Activated B cell treated with CpG ODN at 0.5 μM for 24 hours (primary cell): ENCODE data around the gene SUN2. TPM values are rescaled to one million over a fixed set of nuclear protein-coding genes. Genes with fewer than 3 reads are reported as not detected.

Experiments used
- ATAC-seq: fragments of 200-7000 bp; cut with Tn5 transposase; one replicate; pipeline ENCODE4 v1.10.0; 2021; ENCODE audit warnings: low read depth, mild to moderate bottlenecking, moderate library complexity
- CTCF ChIA-PET: fragments of 350-600 bp; sonication (Branson Sonifier 250); formaldehyde crosslinking; loops from one replicate; lab custom pipeline; 2021; ENCODE audit warnings: antibody characterized with exemption; lab: Charles Lee
- POLR2A ChIA-PET: fragments of 350-600 bp; sonication (Branson Sonifier 250); formaldehyde crosslinking; loops from one replicate; lab custom pipeline; 2021; ENCODE audit warnings: antibody characterized with exemption; lab: Charles Lee
- DNase-seq: peaks from one replicate; pipeline ENCODE4 v3.0.0; 2022
- H3K27ac Mint-ChIP-seq: one replicate; pipeline ENCODE4 v1.8.0; 2020; ENCODE audit warnings: mixed read lengths
- H3K27me3 Mint-ChIP-seq: one replicate; pipeline ENCODE4 v1.8.0; 2021; ENCODE audit warnings: mixed read lengths
- H3K36me3 Mint-ChIP-seq: one replicate; pipeline ENCODE4 v1.8.0; 2021; ENCODE audit warnings: low read depth, mixed read lengths
- H3K4me1 Mint-ChIP-seq: one replicate; pipeline ENCODE4 v1.8.0; 2021; ENCODE audit warnings: mixed read lengths
- H3K4me3 Mint-ChIP-seq: one replicate; pipeline ENCODE4 v1.8.0; 2020; ENCODE audit warnings: mild to moderate bottlenecking, mixed read lengths
- H3K9me3 Mint-ChIP-seq: one replicate; pipeline ENCODE4 v1.8.0; 2020; ENCODE audit warnings: mixed read lengths
- intact Hi-C: fragments of 100-400 bp; cut with micrococcal nuclease; formaldehyde crosslinking; loops from one replicate; pipeline ENCODE4 v1.15.1; 2024
- total RNA-seq: library from RNA; stranded (reverse); gene quantifications from 2 replicates; pipeline ENCODE4 v1.2.3, GENCODE V29; 2022
- TF ChIP-seq, protein P1 (sequence below): fragments of 200-600 bp; IDR thresholded peaks from one replicate; pipeline ENCODE4 v1.8.0; 2022; ENCODE audit warnings: antibody characterized with exemption, mild to moderate bottlenecking

SUN2 gene
- total RNA-seq, 1 donor from 2014 or later: 146 TPM

DNA sequence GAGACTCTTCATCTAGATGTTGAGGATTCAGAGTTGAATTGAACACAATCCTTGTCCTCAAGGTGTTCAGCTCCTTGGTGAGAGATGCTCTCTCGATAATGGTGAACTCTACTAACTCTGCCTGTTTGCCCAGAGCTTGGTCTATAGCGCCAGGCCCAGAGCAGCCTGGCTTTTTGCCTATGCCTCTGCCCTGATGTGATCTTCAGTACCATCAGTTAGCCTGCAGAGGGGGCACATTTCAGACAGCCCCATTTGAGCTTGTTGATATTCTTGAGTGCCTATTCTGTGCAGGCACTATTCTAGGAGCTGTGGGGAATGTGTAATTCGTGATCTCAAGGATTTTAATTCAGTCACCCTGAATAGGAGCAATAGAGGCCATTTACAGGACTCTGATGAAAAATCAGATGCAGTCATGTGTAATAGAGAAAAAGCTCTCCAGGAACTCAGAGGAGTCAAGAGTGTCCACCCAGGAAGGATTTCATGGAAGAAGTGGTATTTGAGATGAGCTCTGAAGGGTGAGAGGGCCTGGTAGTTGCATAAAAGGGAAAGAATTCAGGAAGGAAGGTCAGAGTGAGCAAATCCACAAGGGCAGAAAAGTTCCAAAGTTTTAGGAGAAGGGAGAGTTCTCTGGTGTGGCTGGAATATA, 30.7 kb downstream of the SUN2 start:
- Mint-ChIP-seq H3K4me1 (no peaks in the 10 kb centered on the region), H3K9me3 (no peaks in the 10 kb centered on the region), H3K4me3 (no peak overlapping the region), H3K27ac (no peak overlapping the region), H3K36me3 (peaks cover 95% of the 10 kb centered on the region), H3K27me3 (no peaks in the 10 kb centered on the region)
- CTCF ChIA-PET: interaction anchor here (0.8 to 1.5 kb wide), 10 partner anchors 9 to 673 kb away, joined by 3 to 11 read pairs (median 4); no protein-coding TSS in a partner anchor
- peak; percentile 88 for ATAC-seq
- intact Hi-C loops: loop anchor here (5.0 kb wide), 1 partner anchor 32 kb away; the partner anchor contains the start of gene SUN2
- TF ChIP-seq, protein P1, sequence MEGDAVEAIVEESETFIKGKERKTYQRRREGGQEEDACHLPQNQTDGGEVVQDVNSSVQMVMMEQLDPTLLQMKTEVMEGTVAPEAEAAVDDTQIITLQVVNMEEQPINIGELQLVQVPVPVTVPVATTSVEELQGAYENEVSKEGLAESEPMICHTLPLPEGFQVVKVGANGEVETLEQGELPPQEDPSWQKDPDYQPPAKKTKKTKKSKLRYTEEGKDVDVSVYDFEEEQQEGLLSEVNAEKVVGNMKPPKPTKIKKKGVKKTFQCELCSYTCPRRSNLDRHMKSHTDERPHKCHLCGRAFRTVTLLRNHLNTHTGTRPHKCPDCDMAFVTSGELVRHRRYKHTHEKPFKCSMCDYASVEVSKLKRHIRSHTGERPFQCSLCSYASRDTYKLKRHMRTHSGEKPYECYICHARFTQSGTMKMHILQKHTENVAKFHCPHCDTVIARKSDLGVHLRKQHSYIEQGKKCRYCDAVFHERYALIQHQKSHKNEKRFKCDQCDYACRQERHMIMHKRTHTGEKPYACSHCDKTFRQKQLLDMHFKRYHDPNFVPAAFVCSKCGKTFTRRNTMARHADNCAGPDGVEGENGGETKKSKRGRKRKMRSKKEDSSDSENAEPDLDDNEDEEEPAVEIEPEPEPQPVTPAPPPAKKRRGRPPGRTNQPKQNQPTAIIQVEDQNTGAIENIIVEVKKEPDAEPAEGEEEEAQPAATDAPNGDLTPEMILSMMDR: no peak
- DNase-seq: no peak
- POLR2A ChIA-PET: interaction anchor here (0.8 to 2.4 kb wide), 5 partner anchors 10 to 41 kb away, joined by 3 to 8 read pairs (median 4); no protein-coding TSS in a partner anchor

- intact Hi-C loops: loop anchor here (5.0 kb wide), 1 partner anchor 33 kb away; the partner anchor contains the start of gene SUN2
- DNase-seq (peak; percentile 5), ATAC-seq (no peak)
- CTCF ChIA-PET: interaction anchor here (1.1 to 1.2 kb wide), 3 partner anchors 10 to 672 kb away, joined by 3 to 7 read pairs (median 4); no protein-coding TSS in a partner anchor
- peaks cover 92% of the 10 kb centered on the region for H3K36me3 Mint-ChIP-seq
- no peaks in the 10 kb centered on the region for H3K27me3 Mint-ChIP-seq
- H3K27ac Mint-ChIP-seq: no peak overlapping the region
- no peaks in the 10 kb centered on the region for H3K4me1 Mint-ChIP-seq
- H3K4me3 Mint-ChIP-seq: no peak overlapping the region
- TF ChIP-seq, protein P1: no peak
- no peaks in the 10 kb centered on the region for H3K9me3 Mint-ChIP-seq
- POLR2A ChIA-PET: interaction anchor here (0.8 to 2.4 kb wide), 3 partner anchors 10 to 42 kb away, joined by 3 to 8 read pairs (median 5); no protein-coding TSS in a partner anchor
Measured at GRCh38 chr22:38724176-38724575, 31.6 kb downstream of the SUN2 start.

DNA sequence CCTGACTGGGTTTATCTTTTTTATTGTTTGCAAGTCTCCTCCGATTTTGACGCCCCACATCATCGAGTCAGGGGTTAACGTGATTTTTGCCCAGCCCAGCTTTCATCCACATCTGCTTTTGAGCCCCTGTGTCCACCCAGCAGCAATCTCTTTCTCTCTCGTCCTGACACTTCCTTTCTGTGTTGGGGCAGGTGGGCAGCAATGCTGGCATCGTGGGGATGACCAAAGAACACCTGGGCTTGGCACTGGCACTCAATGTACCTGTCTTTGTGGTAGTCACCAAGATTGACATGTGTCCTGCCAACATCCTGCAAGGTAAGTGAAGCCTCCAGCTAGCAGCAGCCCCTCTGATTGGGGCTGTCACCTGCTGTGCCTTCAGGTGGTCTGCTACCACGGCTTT, 34.2 kb downstream of the SUN2 start:
- no peak overlapping the region for H3K4me3 Mint-ChIP-seq
- CTCF ChIA-PET: interaction anchor here (1.6 kb wide), 1 partner anchor 12 kb away, joined by 6 read pairs; no protein-coding TSS in a partner anchor
- no peaks in the 10 kb centered on the region for H3K27me3 Mint-ChIP-seq
- POLR2A ChIA-PET: interaction anchor here (0.5 kb wide), 2 partner anchors 36 to 43 kb away, joined by 3 to 4 read pairs; no protein-coding TSS in a partner anchor
- ATAC-seq (no peak), DNase-seq (no peak)
- H3K27ac Mint-ChIP-seq: no peak overlapping the region
- TF ChIP-seq, protein P1: no peak
- H3K9me3 Mint-ChIP-seq: no peaks in the 10 kb centered on the region
- intact Hi-C loops: loop anchor here (5.0 kb wide), 1 partner anchor 36 kb away; the partner anchor contains the start of gene SUN2
- no peaks in the 10 kb centered on the region for H3K4me1 Mint-ChIP-seq
- peaks cover 87% of the 10 kb centered on the region for H3K36me3 Mint-ChIP-seq

DNA sequence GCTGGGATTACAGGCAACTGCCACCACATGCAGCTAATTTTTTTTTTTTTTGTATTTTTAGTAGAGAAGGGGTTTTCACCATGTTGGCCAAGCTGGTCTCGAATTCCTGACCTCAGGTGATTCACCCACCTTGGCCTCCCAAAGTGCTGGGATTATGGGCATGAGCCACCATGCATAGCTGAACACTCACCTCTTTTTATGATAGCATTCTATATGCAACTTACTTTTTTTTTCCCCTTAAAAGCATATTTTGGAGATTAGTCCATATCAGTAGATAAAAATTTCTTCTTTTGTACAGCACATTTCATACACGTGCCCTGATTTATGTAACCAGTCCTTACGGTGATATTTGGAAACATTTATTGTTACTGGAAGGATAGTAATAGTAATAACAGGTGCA, 35.4 kb downstream of the SUN2 start:
- CTCF ChIA-PET: no interaction called here
- POLR2A ChIA-PET: interaction anchor here (0.6 to 1.9 kb wide), 2 partner anchors 10 to 17 kb away, joined by 5 to 7 read pairs; no protein-coding TSS in a partner anchor

More for the DNA sequence above, 35.4 kb downstream of the SUN2 start:
- intact Hi-C loops: loop anchor here (5.0 kb wide), 1 partner anchor 37 kb away; the partner anchor contains the start of gene SUN2
- ATAC-seq (no peak), DNase-seq (no peak)
- Mint-ChIP-seq H3K9me3 (no peaks in the 10 kb centered on the region), H3K4me1 (peaks cover 2% of the 10 kb centered on the region), H3K4me3 (no peak overlapping the region), H3K27ac (no peak overlapping the region), H3K27me3 (no peaks in the 10 kb centered on the region), H3K36me3 (peaks cover 86% of the 10 kb centered on the region)
- TF ChIP-seq, protein P1: no peak
